Lung microvascular endothelial cell (primary cell): ENCODE data around the gene ZNF574. TPM values are rescaled to one million over a fixed set of nuclear protein-coding genes. Genes with fewer than 3 reads are reported as not detected.
"Not testable (repeated sequence)": the region's sequence is repeated elsewhere in the genome, so short reads cannot be mapped to it uniquely, and the experiment has no call there.

Source experiments
- DNase-seq, 2 donors: peaks; one replicate each; pipeline versions ENCODE4 v3.0.0 to v3.0.0-alpha.2; 2010; ENCODE audit warnings: low read depth in 2 of 2
- total RNA-seq: library from RNA; depleted of rRNA; stranded (reverse); fragments of >200 nt; gene quantifications from 2 replicates; pipeline ENCODE4 v1.2.1, GENCODE V29; 2014

The ZNF574 gene
- total RNA-seq, 1 donor from 2014 or later = 9.1 TPM

DNA sequence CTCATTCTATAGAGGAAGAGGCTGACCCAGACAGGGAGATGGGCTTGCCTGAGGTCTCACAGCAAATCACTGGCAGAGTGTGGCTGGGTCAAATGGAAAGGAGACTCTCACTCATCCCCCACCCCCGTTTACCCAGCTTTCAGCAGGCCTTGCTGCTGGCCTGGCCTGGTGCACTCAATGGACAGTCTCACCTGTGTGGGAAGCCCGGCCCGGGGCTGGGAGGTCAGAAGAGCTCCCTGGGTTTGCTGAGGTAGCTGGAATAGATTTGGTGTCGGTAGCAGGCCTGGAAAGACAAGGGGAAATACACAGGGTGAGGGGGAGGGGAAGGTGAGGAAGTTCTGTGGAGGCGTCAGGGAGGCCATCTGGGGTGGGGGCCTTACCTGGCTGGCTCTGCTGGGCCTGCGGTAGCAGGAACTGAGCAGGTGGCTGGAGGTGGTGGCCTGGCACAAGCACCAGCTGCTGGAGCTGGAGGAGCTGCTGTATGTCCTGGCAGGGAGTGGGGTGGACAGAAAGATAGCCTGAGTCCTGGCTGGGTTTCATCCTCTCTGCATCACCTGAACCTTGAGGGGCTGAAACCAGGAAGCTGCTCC is 23.5 kb downstream of the ZNF574 start:
- DNase-seq = no peak

DNA sequence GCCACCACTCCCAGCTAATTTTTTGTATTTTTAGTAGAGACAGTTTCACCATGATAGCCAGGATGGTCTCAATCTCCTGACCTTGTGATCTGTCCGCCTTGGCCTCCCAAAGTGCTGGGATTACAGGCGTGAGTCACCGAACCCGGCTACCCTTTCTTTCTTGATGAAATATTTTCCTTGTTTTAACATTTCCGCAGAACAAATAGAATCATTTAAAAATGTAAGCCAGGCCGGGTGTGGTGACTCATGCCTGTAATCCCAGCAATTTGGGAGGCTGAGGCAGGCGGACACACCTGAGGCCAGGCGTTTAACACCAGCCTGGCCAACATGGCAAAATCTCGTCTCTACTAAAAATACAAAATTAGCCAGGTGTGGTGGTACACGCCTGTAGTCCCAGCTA is 24.3 kb downstream of the ZNF574 start:
- not testable (repeated sequence) for DNase-seq

DNA sequence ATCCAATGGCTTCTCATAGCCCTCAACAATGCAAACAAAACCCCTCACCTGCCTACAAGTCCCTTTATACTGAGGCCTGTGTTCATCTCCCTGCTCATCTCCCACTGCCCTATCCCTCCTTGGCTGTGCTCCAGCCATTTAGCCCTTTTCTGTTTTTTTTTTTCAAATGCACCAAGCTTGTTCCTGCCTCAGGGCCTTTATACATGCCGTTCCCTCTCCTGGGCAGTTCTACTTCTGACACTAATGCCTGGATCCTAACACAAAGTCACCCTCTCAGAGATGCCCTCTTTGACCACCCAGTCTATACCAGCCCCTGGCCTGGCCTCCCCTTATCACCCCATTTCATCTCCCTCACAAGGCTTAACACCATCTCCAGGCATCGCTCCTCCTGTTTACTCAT is 26.9 kb downstream of the ZNF574 start:
- DNase-seq = no peak

DNA sequence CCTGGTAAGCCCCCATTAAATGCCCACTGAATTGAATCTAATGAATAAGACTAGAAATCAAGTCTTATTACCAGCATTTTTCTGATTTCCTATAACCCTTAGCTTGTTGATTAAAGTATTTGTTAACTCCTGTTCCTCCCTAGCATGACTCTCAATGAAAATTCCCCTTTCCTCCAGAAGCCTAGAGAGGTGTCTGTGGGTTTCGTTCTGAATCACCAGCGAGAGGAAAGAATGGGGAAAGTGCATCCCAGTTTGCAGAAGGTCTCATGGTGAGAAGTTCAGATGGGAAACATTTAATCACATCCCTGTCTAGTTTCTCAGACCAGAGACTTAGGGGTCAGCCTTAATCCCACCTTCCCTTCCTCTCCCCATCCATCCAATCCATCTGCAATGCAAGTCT is 29.4 kb downstream of the ZNF574 start:
- no peak for DNase-seq

DNA sequence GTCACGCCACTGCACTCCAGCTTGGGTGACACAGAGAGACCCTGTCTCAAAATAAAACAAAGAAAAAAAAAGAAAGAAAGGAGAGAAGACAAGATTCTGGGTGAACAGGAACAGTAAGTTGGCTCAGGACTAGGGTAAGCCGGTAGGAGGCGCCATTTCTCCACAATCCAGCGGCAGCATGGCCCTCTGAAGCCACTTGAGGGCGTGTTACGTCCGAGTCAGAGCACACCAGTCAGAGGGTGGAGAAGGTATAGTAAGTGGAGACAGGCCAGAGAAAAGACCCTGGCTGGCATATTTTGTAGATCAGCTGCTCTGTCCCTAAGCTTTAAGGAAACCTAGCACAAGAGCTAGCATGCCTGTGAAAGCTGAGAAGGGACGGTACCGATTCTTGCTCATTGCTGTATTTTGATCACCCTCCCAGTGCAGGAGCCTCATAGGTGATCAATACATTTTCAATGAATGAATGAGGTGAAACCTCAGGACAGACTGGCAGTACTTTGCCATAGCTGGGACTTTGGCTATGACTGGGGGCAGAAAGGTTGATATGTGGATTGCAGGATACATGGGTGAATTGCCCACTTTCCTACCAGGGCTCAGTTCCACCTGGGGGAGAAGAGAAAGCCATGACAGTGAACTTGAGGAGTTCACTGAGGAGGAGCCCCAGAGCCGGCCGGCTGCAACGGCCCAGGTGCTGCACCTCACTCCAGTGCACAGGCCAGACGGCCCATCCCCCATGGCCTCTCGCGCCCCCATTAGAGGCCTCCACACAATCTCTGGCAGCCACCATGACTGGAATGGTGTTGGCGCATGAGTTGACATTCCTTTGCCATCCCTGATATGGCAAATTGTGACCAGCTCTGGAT is 32.8 kb downstream of the ZNF574 start:
- DNase-seq = peak; percentile 93

DNA sequence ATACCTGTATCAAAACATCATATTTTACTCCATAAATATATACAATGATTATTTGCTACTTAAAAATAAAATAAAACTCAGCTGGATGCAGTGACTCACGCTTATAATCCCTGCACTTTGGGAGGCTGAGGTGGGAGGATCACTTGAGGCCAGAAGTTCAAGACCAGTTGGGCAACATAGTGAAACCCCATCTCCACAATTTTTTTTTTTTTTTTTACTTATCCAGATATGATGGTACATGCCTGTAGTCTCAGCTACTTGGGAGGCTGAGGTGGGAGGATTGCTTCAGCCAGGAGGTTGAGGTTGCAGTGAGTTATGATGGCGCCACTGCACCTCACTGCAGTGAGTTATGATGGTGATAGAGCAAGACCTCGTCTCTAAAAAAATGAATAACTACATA is 33.9 kb downstream of the ZNF574 start:
- no peak for DNase-seq

DNA sequence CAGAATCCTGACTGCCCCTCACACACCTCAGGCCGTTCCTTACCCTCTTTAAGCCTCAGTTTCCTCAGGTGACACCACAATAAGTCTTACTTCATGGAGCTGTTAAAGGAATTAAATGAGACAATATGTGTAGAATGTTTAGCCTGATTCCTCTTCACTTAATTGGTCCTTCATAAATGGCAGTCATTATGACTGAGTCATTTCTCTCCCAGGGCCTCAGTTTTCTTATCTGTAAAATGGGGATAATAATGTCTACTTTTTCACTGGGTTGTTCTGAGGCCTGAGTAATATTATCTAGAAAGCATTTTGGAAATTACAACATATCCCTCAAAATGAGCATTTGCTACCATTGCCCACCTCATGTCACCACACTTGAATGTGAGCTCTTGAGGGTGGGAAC is 34.7 kb downstream of the ZNF574 start:
- DNase-seq = no peak

DNA sequence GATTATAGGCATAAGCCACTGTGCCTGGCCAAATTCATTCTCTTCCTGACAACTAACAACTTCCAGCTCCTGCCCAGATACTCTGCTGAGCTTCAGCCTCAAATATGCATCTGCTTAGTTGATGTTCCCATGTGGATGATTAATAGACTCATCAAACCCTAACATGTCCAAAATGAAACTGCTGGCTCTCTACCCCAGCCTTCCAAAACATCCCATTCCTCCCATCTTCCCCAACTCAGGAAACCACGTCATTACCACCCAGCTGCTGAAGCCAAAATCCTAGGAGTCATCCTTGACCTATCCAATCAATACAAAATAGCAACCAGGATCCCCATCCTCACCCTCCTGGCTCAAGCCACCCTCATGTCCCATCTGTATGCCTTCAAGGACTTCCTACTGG is 35.4 kb downstream of the ZNF574 start:
- DNase-seq = peak in 1 of 2 donors; percentile 38

DNA sequence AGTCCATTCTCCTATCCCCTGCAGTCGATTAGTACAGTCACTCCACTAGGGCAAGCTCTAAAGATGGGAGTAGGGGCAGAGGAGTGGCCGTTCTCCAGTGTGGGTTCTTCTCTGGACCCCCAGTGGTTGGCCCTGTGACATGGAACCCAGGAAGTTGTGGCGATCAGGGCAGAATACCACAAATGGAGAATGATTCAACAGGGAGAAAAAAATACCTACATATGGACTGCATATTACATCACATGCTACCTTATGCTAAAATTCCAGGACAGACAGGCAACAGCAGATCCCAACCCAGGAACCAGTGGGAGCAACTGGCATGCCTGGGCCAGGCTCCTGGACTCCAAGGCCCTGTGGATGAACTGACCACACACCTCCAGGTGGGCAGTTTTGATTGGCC is 35.8 kb downstream of the ZNF574 start:
- DNase-seq = no peak

DNA sequence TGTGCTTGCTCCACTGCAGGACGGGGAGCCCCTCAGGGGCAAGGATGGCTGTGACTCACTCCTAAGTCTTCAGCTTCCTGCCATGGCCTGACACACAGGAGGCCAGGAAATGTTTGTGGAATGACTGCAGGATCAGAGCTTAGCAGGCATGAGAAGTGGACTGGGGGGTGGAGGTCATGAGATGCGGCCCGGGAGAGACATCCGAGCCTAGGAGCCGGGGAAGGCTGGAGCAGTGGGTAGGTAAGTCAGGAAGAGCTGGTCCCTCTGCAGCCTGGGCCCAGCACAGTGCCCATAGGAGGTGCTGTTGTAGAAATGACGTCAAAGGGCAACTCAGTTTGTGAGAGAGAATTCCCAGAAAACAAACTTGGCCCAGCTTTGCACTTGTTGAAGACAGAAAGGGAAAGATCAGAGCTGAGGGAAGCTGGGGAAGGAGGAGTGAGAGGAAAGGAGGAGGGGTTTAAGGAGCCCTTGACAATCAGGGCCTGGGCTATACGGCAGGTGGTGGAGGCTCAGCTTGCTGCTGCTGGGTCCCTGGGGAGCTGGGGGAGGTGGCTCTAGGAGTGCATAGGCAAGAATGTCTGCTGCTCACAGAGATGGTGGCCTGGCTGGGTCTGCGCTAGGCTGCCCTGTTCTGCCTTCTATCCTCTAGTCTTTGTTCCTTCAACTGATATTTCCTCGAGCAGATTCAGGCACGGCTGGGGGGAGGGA is 37.8 kb downstream of the ZNF574 start:
- peak; percentile 58 to 98 for DNase-seq

DNA sequence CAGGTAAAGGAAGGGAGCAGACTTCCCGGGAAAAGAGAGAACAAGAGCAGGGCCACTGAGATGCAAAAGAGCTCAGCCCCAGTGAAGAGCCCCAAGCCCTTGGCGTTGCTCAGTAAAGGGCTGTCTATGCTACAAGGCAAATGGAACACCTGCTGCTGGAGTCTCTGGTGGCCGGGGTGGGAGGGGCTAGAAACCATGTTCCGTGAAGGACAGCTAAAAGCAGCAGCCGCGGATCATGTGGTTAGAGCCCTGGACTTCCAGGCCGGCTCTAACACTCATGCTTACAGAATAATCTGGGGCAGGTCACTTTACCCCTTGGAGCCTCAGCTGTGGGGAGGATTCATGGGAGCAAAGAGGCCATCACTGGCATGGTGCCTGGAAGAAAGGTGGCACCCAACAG is 38.4 kb downstream of the ZNF574 start:
- no peak for DNase-seq

DNA sequence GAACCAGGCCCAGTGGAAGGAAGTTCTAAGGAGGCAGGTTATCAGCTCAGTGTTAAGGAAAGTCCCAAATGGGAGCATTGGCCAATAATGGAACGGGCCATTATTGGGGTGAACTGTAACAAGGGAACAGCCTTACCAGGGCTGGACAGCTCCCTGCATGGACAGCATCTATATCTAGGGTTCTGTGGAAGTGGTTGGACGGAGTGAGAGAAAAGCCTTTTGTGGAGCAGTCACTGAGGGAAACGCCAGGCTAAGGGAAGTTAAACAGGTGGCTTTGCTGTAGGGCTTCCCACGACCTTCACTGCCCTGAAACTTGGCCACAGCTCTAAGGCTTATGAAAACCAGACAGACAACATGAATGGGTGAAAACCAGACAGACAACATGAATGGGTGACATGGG is 39.3 kb downstream of the ZNF574 start:
- peak; percentile 24 to 69 for DNase-seq

DNA sequence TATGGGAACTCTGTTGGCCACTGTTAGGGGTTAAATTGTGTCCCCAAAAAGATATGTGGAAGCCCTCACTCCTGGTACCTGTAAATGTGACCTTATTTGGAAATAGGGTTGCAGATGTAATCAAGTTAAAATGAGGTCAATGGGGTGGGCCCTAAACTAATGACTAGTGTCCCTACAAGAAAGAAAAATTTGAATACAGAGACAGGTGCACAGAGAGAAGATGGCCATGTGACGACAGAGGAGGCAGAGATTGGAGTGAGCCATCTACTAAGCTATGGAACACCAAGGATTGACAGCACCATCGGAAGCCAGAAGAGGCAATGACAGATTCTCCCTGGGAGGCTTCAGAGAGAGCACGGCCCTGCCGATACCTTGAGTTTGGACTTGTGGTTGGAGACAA is 39.7 kb downstream of the ZNF574 start:
- no peak for DNase-seq

DNA sequence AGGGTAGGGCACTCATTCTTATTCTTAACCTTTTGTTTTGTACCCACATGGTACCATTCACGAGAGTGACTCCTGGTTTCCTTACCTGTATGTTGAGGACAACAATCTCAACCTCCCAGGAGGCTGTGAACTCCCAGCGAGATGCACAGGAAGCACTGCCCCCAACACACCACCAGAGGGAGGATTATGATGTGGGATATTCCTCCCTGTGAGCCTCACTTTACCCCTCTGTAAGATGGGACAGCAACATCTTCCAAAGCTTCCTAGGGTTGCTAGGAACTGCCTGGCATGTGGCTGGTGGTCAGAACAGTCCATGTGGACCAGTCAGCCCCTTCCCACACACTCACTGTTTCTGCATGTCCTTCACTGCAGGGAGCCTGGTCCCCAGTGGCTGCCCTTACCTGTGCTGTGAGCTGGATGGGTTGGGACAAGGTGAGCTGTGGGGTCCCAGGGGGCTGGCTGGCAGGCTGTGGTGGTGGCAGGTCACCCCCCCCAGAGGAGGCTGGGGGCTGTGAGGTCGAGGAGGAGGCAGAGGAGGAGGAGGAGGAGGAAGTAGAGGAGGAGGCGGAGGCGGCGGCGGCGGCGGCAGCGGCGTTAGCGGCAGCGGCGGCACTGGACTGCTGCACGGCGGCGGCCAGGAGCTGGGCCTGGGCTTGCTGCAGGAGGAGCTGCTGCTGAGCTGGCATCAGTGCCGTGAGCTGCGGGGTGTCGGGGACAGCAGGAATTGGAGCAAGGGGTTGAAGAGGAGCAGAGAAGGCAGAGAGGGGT is 40.5 kb downstream of the ZNF574 start:
- DNase-seq = no peak

DNA sequence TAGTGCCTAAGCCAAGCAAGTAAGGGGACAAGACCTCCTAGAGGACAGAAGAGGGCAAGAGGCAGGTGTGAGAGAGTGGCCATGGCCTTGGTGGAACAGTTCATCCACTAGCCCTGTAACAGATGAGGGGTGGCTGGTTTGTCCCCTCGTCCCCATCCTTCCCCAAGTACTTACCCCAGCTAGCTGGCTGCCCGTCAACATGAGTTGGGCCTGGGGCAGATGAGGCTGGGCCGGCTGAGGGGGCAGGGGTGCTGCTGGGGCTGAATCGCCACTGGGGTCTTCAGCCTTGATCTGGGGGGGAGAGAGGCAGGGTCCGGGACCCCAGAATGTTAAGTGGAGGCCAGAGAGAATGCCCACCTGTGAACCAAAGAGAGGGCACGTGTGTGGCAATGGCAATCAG is 41.1 kb downstream of the ZNF574 start:
- DNase-seq = no peak

DNA sequence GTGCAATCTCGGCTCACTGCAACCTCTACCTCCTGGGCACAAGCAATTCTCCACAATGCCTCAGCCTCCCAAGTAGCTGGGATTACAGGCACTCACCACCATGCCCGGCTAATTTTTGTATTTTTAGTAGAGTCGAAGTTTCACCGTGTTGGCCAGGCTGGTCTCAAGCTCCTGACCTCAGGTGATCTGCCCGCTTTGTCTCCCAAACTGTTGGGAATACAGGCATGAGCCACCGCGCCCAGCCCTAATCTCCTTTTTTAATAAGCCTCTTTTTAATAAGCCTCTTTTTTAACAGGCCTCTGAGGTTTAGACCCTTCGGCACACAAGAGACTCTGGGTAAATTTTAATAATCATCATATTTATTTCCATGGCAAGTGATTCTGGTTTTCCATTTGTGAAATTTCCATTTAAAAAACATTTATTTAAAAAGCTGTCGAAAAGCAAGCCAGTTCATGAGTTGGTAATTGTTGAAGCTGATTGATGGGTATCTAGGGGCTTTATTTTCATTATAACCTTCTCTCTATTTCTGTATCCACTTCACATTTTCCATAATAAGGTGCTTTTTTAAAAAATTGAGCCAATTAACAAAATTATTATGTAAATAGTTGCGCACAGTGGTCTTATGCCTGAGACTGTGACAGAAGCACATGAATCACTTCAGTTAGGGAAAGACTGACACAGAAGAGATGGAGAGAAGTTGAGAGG is 44.5 kb downstream of the ZNF574 start:
- DNase-seq = no peak

DNA sequence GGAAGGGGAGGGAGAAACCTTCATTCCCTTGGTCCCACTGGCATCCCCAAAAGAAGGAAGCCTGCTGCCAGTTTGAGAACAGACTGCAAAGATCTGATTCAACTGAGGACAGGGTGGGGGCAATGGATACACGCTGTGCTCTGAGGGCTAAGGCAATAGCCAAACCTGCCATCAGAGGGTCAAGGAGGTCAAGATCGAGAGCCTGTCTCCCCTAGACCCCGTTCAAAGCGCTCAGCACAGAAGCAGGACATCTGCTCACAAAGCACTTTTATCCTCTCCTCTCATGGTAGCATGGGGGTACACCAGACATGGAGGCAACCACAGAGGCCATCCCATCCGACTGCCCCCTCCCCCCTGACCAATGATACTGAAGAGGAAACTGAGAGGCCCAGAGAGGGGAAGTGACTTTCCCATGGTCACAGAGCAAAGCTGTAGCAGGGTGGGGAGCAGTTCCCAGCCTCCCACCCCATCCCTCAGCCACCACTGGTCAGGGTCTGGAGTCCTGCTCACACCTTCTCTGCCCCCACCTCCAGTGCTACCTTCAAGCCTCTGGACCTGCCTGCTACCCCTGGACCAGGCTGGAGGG is 45.2 kb downstream of the ZNF574 start:
- no peak for DNase-seq

DNA sequence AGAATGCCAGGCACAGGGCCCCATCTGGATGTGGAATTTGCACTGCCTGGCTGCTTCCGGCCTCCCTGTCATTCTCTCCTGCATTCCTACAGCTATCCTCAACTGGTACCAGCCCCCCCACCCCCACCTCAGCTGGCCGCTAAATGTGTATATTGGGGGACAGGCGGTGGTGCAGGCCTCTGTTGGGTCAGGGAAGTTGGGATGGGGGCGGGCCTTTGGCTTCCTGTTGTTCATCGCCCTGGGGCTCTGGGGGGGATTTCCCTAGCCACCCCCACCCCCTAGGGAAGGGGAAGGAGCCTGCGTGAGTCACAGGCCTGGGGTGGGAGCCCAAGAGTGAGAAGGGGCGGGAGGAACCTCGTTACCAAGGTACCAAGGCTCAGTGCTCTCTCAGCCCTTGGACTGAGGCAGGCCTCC is 45.7 kb downstream of the ZNF574 start:
- peak; percentile 44 to 94 for DNase-seq

DNA sequence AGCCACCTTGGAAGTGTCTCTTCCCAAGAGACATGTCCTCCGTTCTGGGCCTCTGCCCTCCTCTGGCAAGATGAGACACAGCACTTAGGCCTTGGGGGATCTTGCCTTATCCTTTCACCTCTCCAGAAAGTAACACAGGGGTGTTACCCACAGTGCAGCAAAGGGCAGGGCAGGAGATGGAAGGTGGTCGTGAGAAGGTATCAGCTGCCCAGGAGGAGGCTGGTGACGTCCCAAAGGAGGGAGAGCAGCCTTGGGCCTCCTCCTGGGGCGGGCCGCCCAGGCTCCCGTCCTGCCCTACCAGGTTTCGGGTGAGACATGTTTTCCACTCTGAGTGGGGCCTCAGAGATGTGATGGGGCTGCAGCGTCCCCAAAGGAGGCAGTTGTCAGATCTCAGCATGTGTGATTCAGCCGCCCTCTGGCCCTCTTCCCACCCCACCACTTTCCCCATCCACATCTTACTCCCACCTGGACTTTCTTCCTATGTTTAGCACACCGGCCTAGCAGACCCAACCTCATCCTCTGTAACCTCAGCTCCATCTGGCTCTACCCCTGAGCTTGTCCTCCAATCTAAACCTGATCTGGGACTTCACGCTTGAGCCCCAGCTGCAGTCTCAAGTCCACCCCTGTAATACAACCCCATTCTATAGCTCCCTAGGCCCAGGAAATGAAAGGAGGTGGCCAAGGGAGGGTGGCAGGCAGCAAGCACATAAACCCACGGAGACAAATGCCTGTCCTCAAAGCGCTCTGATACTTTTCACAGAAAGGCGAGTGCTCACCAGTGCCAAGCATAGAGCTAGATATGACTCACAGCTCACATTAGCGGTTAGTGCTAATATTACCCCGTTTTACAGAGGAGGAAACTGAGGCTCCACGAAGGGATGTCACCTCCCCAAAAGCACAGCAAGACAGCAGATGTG is 47.0 kb downstream of the ZNF574 start:
- no peak for DNase-seq

DNA sequence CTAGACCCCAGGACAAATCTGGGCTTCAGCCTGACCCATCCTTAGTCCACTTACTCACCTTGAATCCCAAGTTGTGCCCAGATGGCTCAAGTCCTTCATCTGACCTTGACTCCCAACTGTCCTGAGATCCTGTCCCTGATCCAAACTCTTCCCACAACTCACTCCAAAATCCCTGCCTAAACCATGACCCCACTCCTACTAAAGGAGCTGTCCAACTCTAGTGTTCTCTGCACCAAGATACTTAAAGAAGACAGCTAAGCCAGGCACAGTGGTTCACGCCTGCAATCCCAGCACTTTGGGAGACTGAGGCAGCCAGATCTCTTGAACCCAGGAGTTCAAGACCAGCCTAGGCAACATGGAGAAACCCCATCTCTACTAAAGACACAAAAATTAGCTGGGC is 47.8 kb downstream of the ZNF574 start:
- no peak for DNase-seq
